GM12878 (cell line): ENCODE results near the gene ICAM2.

Experiments
- CREB1 ChIP-seq: IDR thresholded peaks from 2 replicates; pipeline ENCODE4 v1.6.1; 2012; ENCODE audit warnings: low read depth, mild to moderate bottlenecking, inconsistent platforms
- EP300 ChIP-seq, 2 experiments: fragments of 150-350 bp in 1 of 2; IDR thresholded peaks; 2 replicates each; pipeline ENCODE4 v1.6.1; 2011 to 2012; ENCODE audit warnings: low read depth in 2 of 2, low read length in 2 of 2, borderline replicate concordance in 1 of 2, improper control_type of control experiment in 1 of 2, inconsistent platforms in 1 of 2; ENCODE audit not compliant: control insufficient read depth in 1 of 2
- ESRRA ChIP-seq: IDR thresholded peaks from 2 replicates; pipeline ENCODE4 v1.6.1; 2012; ENCODE audit warnings: mild to moderate bottlenecking, low read length, improper control_type of control experiment
- FOXM1 ChIP-seq: IDR thresholded peaks from 2 replicates; pipeline ENCODE4 v1.6.1; 2012; ENCODE audit warnings: low read depth, mild to moderate bottlenecking, inconsistent platforms, low read length, moderate library complexity
- PAX5 ChIP-seq: IDR thresholded peaks from 2 replicates; pipeline ENCODE4 v1.6.1; 2011; ENCODE audit warnings: low read depth, low read length, borderline replicate concordance
- POLR2A ChIP-seq: IDR thresholded peaks from 2 replicates; pipeline ENCODE4 v1.6.1; 2011; ENCODE audit warnings: low read depth, mild to moderate bottlenecking, low read length
- RFX5 ChIP-seq: IDR thresholded peaks from 2 replicates; pipeline ENCODE4 v1.6.1; 2011; ENCODE audit warnings: low read depth, low read length, improper control_type of control experiment
- SIN3A ChIP-seq: IDR thresholded peaks from 2 replicates; pipeline ENCODE4 v1.6.1; 2012; ENCODE audit warnings: low read depth, low read length, improper control_type of control experiment
- SMAD1 ChIP-seq: fragments of 450-650 bp; IDR thresholded peaks from 2 replicates; pipeline ENCODE4 v1.6.1; 2018; ENCODE audit warnings: mild to moderate bottlenecking, low read depth; ENCODE audit not compliant: partially characterized antibody
- SMC3 ChIP-seq: IDR thresholded peaks from 2 replicates; pipeline ENCODE4 v1.6.1; 2011; ENCODE audit warnings: low read length, improper control_type of control experiment, borderline replicate concordance
- SUPT20H ChIP-seq: IDR thresholded peaks from 2 replicates; pipeline ENCODE4 v1.6.1; 2011; ENCODE audit warnings: low read depth, mild to moderate bottlenecking, low read length, moderate library complexity, borderline replicate concordance; ENCODE audit not compliant: control insufficient read depth
- YY1 ChIP-seq: IDR thresholded peaks from 2 replicates; pipeline ENCODE4 v1.6.1; 2011; ENCODE audit warnings: low read depth, mild to moderate bottlenecking, low read length
- TF ChIP-seq, protein P1 (sequence below), 3 experiments: IDR thresholded peaks in 2 of 3; conservative IDR thresholded peaks in 1 of 3; 2 replicates each; pipeline ENCODE4 v1.5.1; 2011; ENCODE audit warnings: low read depth in 3 of 3, low read length in 3 of 3, mild to moderate bottlenecking in 3 of 3, control low read depth in 2 of 3, moderate library complexity in 2 of 3, inconsistent platforms in 1 of 3, mixed read lengths in 1 of 3; ENCODE audit not compliant: control insufficient read depth in 2 of 3, insufficient read depth in 1 of 3; ENCODE audit errors: extremely low read depth in 1 of 3
- TF ChIP-seq, protein P2 (sequence below): IDR thresholded peaks from 2 replicates; pipeline ENCODE4 v1.6.1; 2012; ENCODE audit warnings: low read depth, low read length, improper control_type of control experiment

DNA sequence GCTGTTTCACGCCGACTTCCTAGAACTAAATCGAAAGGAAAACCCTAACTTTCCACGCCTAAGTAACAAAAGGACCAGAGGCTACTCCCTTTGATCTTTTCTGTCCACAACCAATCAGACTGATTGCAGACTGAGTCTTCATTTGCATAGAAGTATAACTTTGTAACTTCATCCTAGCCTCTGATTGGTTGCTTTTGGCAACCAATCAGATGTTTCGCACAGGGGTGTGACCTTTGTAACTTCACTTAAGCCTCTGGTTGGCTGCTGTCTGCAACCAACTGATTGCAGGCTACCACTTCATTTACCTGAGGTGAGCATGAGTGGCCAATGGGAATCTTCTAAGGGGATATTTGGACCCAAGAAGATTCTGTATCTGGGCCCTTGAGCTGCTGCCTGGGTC is 17.4 kb upstream of the ICAM2 start:
- no peak for TF ChIP-seq PAX5
- no peak for TF ChIP-seq FOXM1
- no peak for TF ChIP-seq SIN3A
- no peak for TF ChIP-seq ESRRA
- TF ChIP-seq EP300 (IDR thresholded peaks at IDR 0.05; ENCODE audit: borderline replicate concordance in 1 of 2, control insufficient read depth in 1 of 2, low read depth in 2 of 2, low read length in 2 of 2) = no peak
- no peak for TF ChIP-seq SUPT20H
- TF ChIP-seq, protein P1, sequence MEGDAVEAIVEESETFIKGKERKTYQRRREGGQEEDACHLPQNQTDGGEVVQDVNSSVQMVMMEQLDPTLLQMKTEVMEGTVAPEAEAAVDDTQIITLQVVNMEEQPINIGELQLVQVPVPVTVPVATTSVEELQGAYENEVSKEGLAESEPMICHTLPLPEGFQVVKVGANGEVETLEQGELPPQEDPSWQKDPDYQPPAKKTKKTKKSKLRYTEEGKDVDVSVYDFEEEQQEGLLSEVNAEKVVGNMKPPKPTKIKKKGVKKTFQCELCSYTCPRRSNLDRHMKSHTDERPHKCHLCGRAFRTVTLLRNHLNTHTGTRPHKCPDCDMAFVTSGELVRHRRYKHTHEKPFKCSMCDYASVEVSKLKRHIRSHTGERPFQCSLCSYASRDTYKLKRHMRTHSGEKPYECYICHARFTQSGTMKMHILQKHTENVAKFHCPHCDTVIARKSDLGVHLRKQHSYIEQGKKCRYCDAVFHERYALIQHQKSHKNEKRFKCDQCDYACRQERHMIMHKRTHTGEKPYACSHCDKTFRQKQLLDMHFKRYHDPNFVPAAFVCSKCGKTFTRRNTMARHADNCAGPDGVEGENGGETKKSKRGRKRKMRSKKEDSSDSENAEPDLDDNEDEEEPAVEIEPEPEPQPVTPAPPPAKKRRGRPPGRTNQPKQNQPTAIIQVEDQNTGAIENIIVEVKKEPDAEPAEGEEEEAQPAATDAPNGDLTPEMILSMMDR (IDR thresholded peaks at IDR 0.05 in 2 of 3, conservative IDR thresholded peaks at IDR 0.05 in 1 of 3; ENCODE audit: control insufficient read depth in 2 of 3, extremely low read depth in 1 of 3, insufficient read depth in 1 of 3, low read depth in 3 of 3, low read length in 3 of 3) = no peak
- no peak for TF ChIP-seq CREB1
- no peak for TF ChIP-seq POLR2A
- TF ChIP-seq, protein P2, sequence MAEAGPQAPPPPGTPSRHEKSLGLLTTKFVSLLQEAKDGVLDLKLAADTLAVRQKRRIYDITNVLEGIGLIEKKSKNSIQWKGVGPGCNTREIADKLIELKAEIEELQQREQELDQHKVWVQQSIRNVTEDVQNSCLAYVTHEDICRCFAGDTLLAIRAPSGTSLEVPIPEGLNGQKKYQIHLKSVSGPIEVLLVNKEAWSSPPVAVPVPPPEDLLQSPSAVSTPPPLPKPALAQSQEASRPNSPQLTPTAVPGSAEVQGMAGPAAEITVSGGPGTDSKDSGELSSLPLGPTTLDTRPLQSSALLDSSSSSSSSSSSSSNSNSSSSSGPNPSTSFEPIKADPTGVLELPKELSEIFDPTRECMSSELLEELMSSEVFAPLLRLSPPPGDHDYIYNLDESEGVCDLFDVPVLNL = no peak
- TF ChIP-seq SMAD1 = no peak
- TF ChIP-seq YY1 = no peak
- no peak for TF ChIP-seq RFX5
- no peak for TF ChIP-seq SMC3
